Heart left ventricle (tissue), 13 donors: Measurements from ENCODE around the gene REELD1.

ENCODE experiments used
- CTCF ChIP-seq, 12 donors: fragments of 200-600 bp; sonication (generic) in 4 of 12; IDR thresholded peaks; one replicate each; pipeline versions ENCODE4 v1.5.0 to v1.8.0; 2018 to 2022; ENCODE audit warnings: antibody characterized with exemption in 12 of 12, mild to moderate bottlenecking in 5 of 12
- POLR2A ChIP-seq, 2 donors: fragments of 450-650 bp; IDR thresholded peaks; one replicate each; pipeline ENCODE4 v1.6.1; 2017; ENCODE audit warnings: antibody characterized with exemption in 2 of 2, mild to moderate bottlenecking in 2 of 2, moderate library complexity in 2 of 2
- donor health status: ischemic (EF 13 %, LVEDD 7.1; RV severe dilation, severe dysfunction).
- donor health status: DM: no; HTN: yes; CAD: no.
- donor health status: DM: no; HTN: no; CAD: no.
- donor health status: ischemic (EF 25% LVEDD 6.9; RV normal size, moderate dysfunction).
- donor health status: ischemic (EF 25% LVEDD 5.7; RV mildly dilated, moderate dysfunction).
- donor health status: ischemic (EF 35%, LVEDD 5.7; RV mildly dilated, moderate dysfunction).
- donor health status: nonischemic (EF 11% LVEDD 7.7; RV severe dilation, severe dysfunction).
- donor health status: DM: yes; HTN: yes; CAD: no.
- donor health status: PGD.
- donor health status: ischemic (EF 29% LVEDD 5.4; RV normal size, mild dysfunction).
- donor health status: nonischemic (EF 23%, LVEDD 6.1; RV moderate dilation, normal function).

DNA sequence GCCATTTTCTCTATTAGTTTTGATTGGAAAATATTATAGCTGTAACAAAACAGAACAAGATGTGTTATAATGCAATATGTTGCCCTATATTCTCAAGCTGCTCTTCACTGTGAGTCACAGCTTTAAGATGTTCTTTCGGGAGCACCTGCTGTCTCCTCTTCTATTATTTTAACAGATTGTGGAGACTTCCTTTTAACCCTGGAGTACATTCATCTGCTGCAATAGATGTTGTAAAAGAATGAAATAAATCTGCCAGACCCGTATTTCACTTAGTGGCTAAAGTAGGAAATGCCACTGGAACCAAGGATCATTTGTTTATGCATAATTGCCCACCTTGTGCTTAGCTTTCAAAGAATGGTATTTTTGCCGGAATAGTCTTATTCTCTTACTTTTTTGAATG lies 27.7 kb upstream of the REELD1 start:
- TF ChIP-seq CTCF (IDR thresholded peaks at IDR 0.05) (no peak), POLR2A (IDR thresholded peaks at IDR 0.05) (no peak)
